GM12878 (cell line): Measurements from ENCODE around the gene PGAP6. TPM values are rescaled to one million over a fixed set of nuclear protein-coding genes. Genes with fewer than 3 reads are reported as not detected.

Experiments
- ATAC-seq: fragments of 200-7000 bp; cut with Tn5 transposase; 3 replicates; pipeline ENCODE4 v1.9.1; 2020; ENCODE audit warnings: mild to moderate bottlenecking, moderate library complexity
- BruUV-seq: library from RNA; stranded (reverse); fragments of 400-500 nt; replicated peaks from 2 replicates; lab custom pipeline; 2021; lab: Mats Ljungman, UMichigan
- CTCF ChIA-PET: fragments of 300-600 bp; sonication (Branson Sonifier 250); formaldehyde crosslinking; extraction: SDS; loops from one replicate; lab custom pipeline; 2021; ENCODE audit warnings: inconsistent platforms; lab: Yijun Ruan, JAX
- POLR2A ChIA-PET: fragments of 350-600 bp; formaldehyde crosslinking; extraction: SDS; loops from one replicate; lab custom pipeline; 2021; ENCODE audit warnings: inconsistent platforms; lab: Charles Lee
- RAD21 ChIA-PET: fragments of 300-600 bp; sonication (Branson Sonifier 250); formaldehyde crosslinking; loops from one replicate; lab custom pipeline; 2023; ENCODE audit warnings: antibody characterized with exemption; ENCODE audit not compliant: unreplicated experiment; lab: Charles Lee
- SMC1A ChIA-PET: fragments of 300-600 bp; sonication (Branson Sonifier 250); formaldehyde crosslinking; loops from one replicate; lab custom pipeline; 2023; ENCODE audit not compliant: unreplicated experiment, uncharacterized antibody; lab: Charles Lee
- DNase-seq: peaks from one replicate; pipeline ENCODE4 v3.0.0-alpha.2; 2011; ENCODE audit warnings: low read depth, low spot score
- FAIRE-seq: peaks from 3 replicates; lab custom pipeline; 2011; peaks lifted over from hg19 to GRCh38; lab: Jason Lieb, UNC
- H2AFZ ChIP-seq: 2 replicates; pipeline ENCODE4 v1.6.0; 2011; ENCODE audit warnings: low read depth, low read length, control low read depth; ENCODE audit not compliant: control insufficient read depth
- H3K27ac ChIP-seq: 2 replicates; pipeline ENCODE4 v1.5.1; 2011; ENCODE audit warnings: control low read depth; ENCODE audit not compliant: control insufficient read depth, insufficient read depth
- H3K27me3 ChIP-seq, 2 experiments: replicated peaks in 1 of 2; 2 replicates each; pipeline versions ENCODE4 v1.6.0 to v1.6.1; 2011; ENCODE audit warnings: low read length in 1 of 2; ENCODE audit not compliant: control insufficient read depth in 2 of 2, insufficient read depth in 2 of 2
- H3K36me3 ChIP-seq, 2 experiments: 2 replicates each; pipeline ENCODE4 v1.5.1; 2011; ENCODE audit warnings: low read length in 1 of 2; ENCODE audit not compliant: control insufficient read depth in 2 of 2, insufficient read depth in 2 of 2
- H3K4me1 ChIP-seq: 2 replicates; pipeline ENCODE4 v1.6.1; 2011; ENCODE audit warnings: mild to moderate bottlenecking, low read length, moderate library complexity, mixed read lengths; ENCODE audit not compliant: control insufficient read depth, insufficient read depth
- H3K4me2 ChIP-seq: 2 replicates; pipeline ENCODE4 v1.6.0; 2011; ENCODE audit warnings: control low read depth; ENCODE audit not compliant: control insufficient read depth, insufficient read depth
- H3K4me3 ChIP-seq: fragments of 200-600 bp; sonication (generic); 2 replicates; pipeline ENCODE4 v1.5.1; 2016
- H3K79me2 ChIP-seq: 2 replicates; pipeline ENCODE4 v1.6.0; 2011; ENCODE audit warnings: low read length; ENCODE audit not compliant: control insufficient read depth, insufficient read depth
- H3K9ac ChIP-seq: 2 replicates; pipeline ENCODE4 v1.8.0; 2011; ENCODE audit warnings: low read length, control low read depth, mixed read lengths; ENCODE audit not compliant: control insufficient read depth, insufficient read depth
- H3K9me3 ChIP-seq: replicated peaks from 3 replicates; pipeline ENCODE4 v1.5.1; 2011; ENCODE audit warnings: mild to moderate bottlenecking, low read length; ENCODE audit not compliant: control insufficient read depth, insufficient read depth
- H4K20me1 ChIP-seq: 2 replicates; pipeline ENCODE4 v1.6.0; 2011; ENCODE audit not compliant: control insufficient read depth, insufficient read depth
- CEBPB ChIP-seq, 2 experiments: fragments of 150-350 bp in 1 of 2; IDR thresholded peaks; 2 replicates each; pipeline ENCODE4 v1.6.1; 2012 to 2014; ENCODE audit warnings: low read depth in 2 of 2, low read length in 2 of 2, borderline replicate concordance in 1 of 2, inconsistent platforms in 1 of 2
- CHD4 ChIP-seq: fragments of 200-600 bp; sonication (generic); IDR thresholded peaks from 2 replicates; pipeline ENCODE4 v1.6.1; 2016; ENCODE audit warnings: mild to moderate bottlenecking
- EP300 ChIP-seq, 2 experiments: fragments of 150-350 bp in 1 of 2; IDR thresholded peaks; 2 replicates each; pipeline ENCODE4 v1.6.1; 2011 to 2012; ENCODE audit warnings: low read depth in 2 of 2, low read length in 2 of 2, borderline replicate concordance in 1 of 2, improper control_type of control experiment in 1 of 2, inconsistent platforms in 1 of 2; ENCODE audit not compliant: control insufficient read depth in 1 of 2
- SKIL ChIP-seq: fragments of 450-650 bp; IDR thresholded peaks from 2 replicates; pipeline ENCODE4 v1.6.1; 2017; ENCODE audit warnings: mild to moderate bottlenecking, low read depth, inconsistent platforms; ENCODE audit not compliant: poor library complexity, severe bottlenecking
- YBX1 ChIP-seq: fragments of 450-650 bp; IDR thresholded peaks from 2 replicates; pipeline ENCODE4 v1.6.1; 2016; ENCODE audit warnings: antibody characterized with exemption
- ZNF207 ChIP-seq: fragments of 450-650 bp; IDR thresholded peaks from 2 replicates; pipeline ENCODE4 v1.6.1; 2014; ENCODE audit warnings: antibody characterized with exemption, mild to moderate bottlenecking, borderline replicate concordance
- WGBS: methylation state at CpG from one replicate; pipeline ENCODE4 v1.1.6; 2016; ENCODE audit warnings: low lambda C conversion rate; ENCODE audit not compliant: insufficient replicate concordance, insufficient coverage; ENCODE audit errors: missing lambda C conversion rate; 5-methylcytosine and 5-hydroxymethylcytosine counted together
- in situ Hi-C: fragments of 300-500 bp; cut with MboI; formaldehyde crosslinking; loops from 9 replicates; pipeline ENCODE4 v1.14.3; 2018; ENCODE audit warnings: mixed read lengths
- intact Hi-C: fragments of 100-400 bp; cut with micrococcal nuclease; formaldehyde crosslinking; loops from one replicate; pipeline ENCODE4 v1.14.2; 2022; ENCODE audit not compliant: unreplicated experiment
- polyA plus RNA-seq, 11 experiments: library from polyadenylated mRNA; depleted of rRNA in 4 of 11; unstranded in 6 of 11; stranded (reverse) in 5 of 11; fragments of >200 nt; fragmentation: Nextera tagmentation in 4 of 11; fragmentation: Illumina TruSeq in 1 of 11; extraction: Ambion mirVana in 4 of 11; extraction: Trizol in 1 of 11; gene quantifications; 1 replicate in 1 of 11; 2 replicates in 10 of 11; pipeline versions ENCODE4 v1.2.1 to v1.2.3, GENCODE V29; 2011 to 2016; ENCODE audit warnings: inconsistent platforms in 2 of 11, missing spikeins in 2 of 11, low read depth in 1 of 11
- total RNA-seq, 4 experiments: library from RNA; depleted of rRNA in 3 of 4; stranded (reverse); fragments of >200 nt in 3 of 4; fragmentation: Illumina TruSeq in 1 of 4; extraction: Trizol in 1 of 4; gene quantifications; 2 replicates each; pipeline versions ENCODE4 v1.2.1 to v1.2.3, GENCODE V29; 2013 to 2021

The PGAP6 gene
- total and polyA plus RNA-seq, 10 of the 15 experiments (the other 5 are each of a cell fraction or from before 2014, with no cell fraction given), result 0.76 to 48.8 (median 18.4) TPM

- CTCF ChIA-PET, result no interaction called here
- peaks cover 18% of the 10 kb centered on the region for H3K79me2 ChIP-seq
- WGBS, result 98% methylated on average over 13 of the region's 13 CpGs
- SMC1A ChIA-PET, result no interaction called here
- RAD21 ChIA-PET, result no interaction called here
- intact Hi-C loops (no loop called here), in situ Hi-C loops (no loop called here)
- H3K36me3 ChIP-seq, result peaks cover 3 to 13% of the 10 kb centered on the region in 2 experiments; a peak in 3 of 4 replicates
- H3K27me3 ChIP-seq, result no peaks in the 10 kb centered on the region
- BruUV-seq, result no TSS peak
- peaks cover 25% of the 10 kb centered on the region for H3K4me1 ChIP-seq
- DNase-seq (no peak), ATAC-seq (no peak), FAIRE-seq (no peak)
- no peak overlapping the region for H3K4me2 ChIP-seq
- TF ChIP-seq ZNF207 (no peak), EP300 (IDR thresholded peaks at IDR 0.05; ENCODE audit: borderline replicate concordance in 1 of 2, control insufficient read depth in 1 of 2, low read depth in 2 of 2, low read length in 2 of 2) (no peak), SKIL (no peak), YBX1 (no peak), CEBPB (IDR thresholded peaks at IDR 0.05; ENCODE audit: borderline replicate concordance in 1 of 2, low read depth in 2 of 2, low read length in 2 of 2) (no peak), CHD4 (no peak)
- no peak overlapping the region for H3K9ac ChIP-seq
- H3K4me3 ChIP-seq, result no peak overlapping the region
- H4K20me1 ChIP-seq, result no peaks in the 10 kb centered on the region
- POLR2A ChIA-PET, result interaction anchor here (1.6 kb wide), 1 partner anchor 27 kb away, joined by 4 read pairs; no protein-coding TSS in a partner anchor
- no peak overlapping the region for H3K27ac ChIP-seq
- no peak overlapping the region for H2AFZ ChIP-seq
- no peaks in the 10 kb centered on the region for H3K9me3 ChIP-seq
Measured at GRCh38 chr16:322476-323143, 59.2 kb downstream of the PGAP6 start.
